ENCODE data around the gene PAK2.
A peak's percentile ranks its signal among the peaks of the same experiment; 100 is the strongest.
"Not testable (repeated sequence)": the region's sequence is repeated elsewhere in the genome, so short reads cannot be mapped to it uniquely, and the experiment has no call there.

PAK2 gene

GRCh38 chr3:196736670-196737374 lies 2.8 kb upstream of the PAK2 start:
- DNase-seq: no peak

- no peak for DNase-seq
These were observed 2.0 kb upstream of the PAK2 start for GRCh38 chr3:196737655-196738054.

GRCh38 chr3:196740481-196741248 lies 1.0 kb downstream of the PAK2 start:
- DNase-seq: peak; percentile 62

GRCh38 chr3:196741249-196741889 lies 1.7 kb downstream of the PAK2 start:
- no peak for DNase-seq

GRCh38 chr3:196743569-196743968 lies 3.9 kb downstream of the PAK2 start:
- DNase-seq: not testable (repeated sequence)

- DNase-seq: no peak
These were observed 9.5 kb downstream of the PAK2 start for GRCh38 chr3:196749125-196749524.

GRCh38 chr3:196753201-196753600 lies 13.5 kb downstream of the PAK2 start:
- DNase-seq: no peak

- DNase-seq: no peak
These were observed 14.7 kb downstream of the PAK2 start for GRCh38 chr3:196754091-196754981.

- DNase-seq: no peak
These were observed 17.1 kb downstream of the PAK2 start for GRCh38 chr3:196756732-196757131.

GRCh38 chr3:196757876-196758739 lies 18.5 kb downstream of the PAK2 start:
- DNase-seq: peak; percentile 36

- DNase-seq: no peak
These were observed 23.5 kb downstream of the PAK2 start for GRCh38 chr3:196763179-196763578.

- DNase-seq: no peak
These were observed 25.8 kb downstream of the PAK2 start for GRCh38 chr3:196765454-196765853.

GRCh38 chr3:196771067-196771466 lies 31.4 kb downstream of the PAK2 start:
- DNase-seq: no peak

GRCh38 chr3:196772102-196772501 lies 32.4 kb downstream of the PAK2 start:
- no peak for DNase-seq

GRCh38 chr3:196772897-196773296 lies 33.2 kb downstream of the PAK2 start:
- DNase-seq: no peak

- peak; percentile 17 for DNase-seq
These were observed 34.6 kb downstream of the PAK2 start for GRCh38 chr3:196774191-196774820.

- DNase-seq: peak; percentile 53
These were observed 35.3 kb downstream of the PAK2 start for GRCh38 chr3:196774848-196775422.

- DNase-seq: no peak
These were observed 36.3 kb downstream of the PAK2 start for GRCh38 chr3:196775938-196776337.

GRCh38 chr3:196777836-196778235 lies 38.2 kb downstream of the PAK2 start:
- DNase-seq: no peak

- DNase-seq: peak; percentile 89
These were observed 39.1 kb downstream of the PAK2 start for GRCh38 chr3:196778755-196779154.

GRCh38 chr3:196782511-196782910 lies 42.9 kb downstream of the PAK2 start:
- DNase-seq: no peak
